Spleen (tissue), 7 donors: ENCODE results near the gene BTK.

Source experiments
- CTCF ChIP-seq, 11 experiments: fragments of 200-600 bp in 7 of 11; fragments of 450-650 bp in 4 of 11; sonication (generic) in 4 of 11; IDR thresholded peaks in 8 of 11; conservative IDR thresholded peaks in 3 of 11; 1 replicate in 7 of 11; 2 replicates in 4 of 11; pipeline versions ENCODE4 v1.4.0 to v1.8.0; 2016 to 2021; ENCODE audit warnings: antibody characterized with exemption in 11 of 11, inconsistent platforms in 4 of 11, mild to moderate bottlenecking in 1 of 11
- POLR2A ChIP-seq, 3 donors: fragments of 450-650 bp; IDR thresholded peaks; one replicate each; pipeline ENCODE4 v1.5.1; 2017; ENCODE audit warnings: antibody characterized with exemption in 3 of 3, mild to moderate bottlenecking in 1 of 3
- POLR2AphosphoS5 ChIP-seq, 3 donors: sonication (generic); formaldehyde crosslinking; IDR thresholded peaks; one replicate each; pipeline ENCODE4 v1.5.1; 2017; ENCODE audit warnings: antibody characterized with exemption in 3 of 3
- donor health status: DM: no; HTN: no; CAD: no; lungs with moderate emphysema.
- donor health status: DM: no; HTN: no; CAD: no.
- donor health status: DM: no; HTN: no; CAD: no.

- TF ChIP-seq POLR2A (IDR thresholded peaks at IDR 0.05) = peak in 2 of 3 donors; percentile 9 to 64
- TF ChIP-seq CTCF (IDR thresholded peaks at IDR 0.05 in 8 of 11, conservative IDR thresholded peaks at IDR 0.05 in 3 of 11) = peak in 6 of 11 experiments; percentile 21 to 41 (median 28)
- peak; percentile 81 to 98 (median 82) for TF ChIP-seq POLR2AphosphoS5 (IDR thresholded peaks at IDR 0.05)
Observed at GRCh38 chrX:101407748-101408531, 21.9 kb upstream of the BTK start, which contains the start of the genes GLA and HNRNPH2.
